ENCODE measurements around the gene PPP1R15A. TPM values are rescaled to one million over a fixed set of nuclear protein-coding genes. Genes with fewer than 3 reads are reported as not detected.
"Not testable (repeated sequence)": the region's sequence is repeated elsewhere in the genome, so short reads cannot be mapped to it uniquely, and the experiment has no call there.

The PPP1R15A gene
- total RNA-seq, 4 donors from 2014 or later = 53.9 to 70.0 (median 60.9) TPM

GRCh38 chr19:48887861-48888612, 15.8 kb downstream of the PPP1R15A start:
- H3K4me3 ChIP-seq = no peak overlapping the region
- no peaks in the 10 kb centered on the region for H3K27me3 ChIP-seq
- H3K27ac ChIP-seq = no peak overlapping the region
- 84% methylated on average over 13 of the region's 21 CpGs; no CpG with 5 or more reads in 1 of the 2 donors for WGBS, 2 donors (ENCODE audit: low coverage in 1 of 2)
- ATAC-seq = no peak
- H3K36me3 ChIP-seq = no peaks in the 10 kb centered on the region
- TF ChIP-seq EP300 (IDR thresholded peaks at IDR 0.05) (no peak), POLR2A (IDR thresholded peaks at IDR 0.05) (no peak), POLR2AphosphoS5 (IDR thresholded peaks at IDR 0.05) (no peak), CTCF (IDR thresholded peaks at IDR 0.05) (no peak)
- no peaks in the 10 kb centered on the region for H3K4me1 ChIP-seq
- no peaks in the 10 kb centered on the region for H3K9me3 ChIP-seq

GRCh38 chr19:48889496-48889895, 17.3 kb downstream of the PPP1R15A start:
- H3K27ac ChIP-seq, H3K4me1 ChIP-seq, H3K27me3 ChIP-seq, H3K4me3 ChIP-seq, H3K9me3 ChIP-seq, H3K36me3 ChIP-seq, ATAC-seq: not testable (repeated sequence)
- WGBS, 2 donors (ENCODE audit: low coverage in 1 of 2) = 100% methylated on average over 1 of the region's 3 CpGs; no CpG with 5 or more reads in 1 of the 2 donors

- Histone ChIP-seq H3K9me3 (no peaks in the 10 kb centered on the region), H3K4me3 (no peak overlapping the region), H3K4me1 (peaks cover 0 to 4% (median 0%) of the 10 kb centered on the region in 3 donors), H3K27me3 (no peaks in the 10 kb centered on the region), H3K27ac (no peak overlapping the region), H3K36me3 (no peaks in the 10 kb centered on the region)
- TF ChIP-seq EP300 (IDR thresholded peaks at IDR 0.05) (no peak), CTCF (IDR thresholded peaks at IDR 0.05) (no peak), POLR2A (IDR thresholded peaks at IDR 0.05) (no peak), POLR2AphosphoS5 (IDR thresholded peaks at IDR 0.05) (no peak)
- WGBS, 2 donors (ENCODE audit: low coverage in 1 of 2) = 53 to 86% methylated on average over 2 to 3 of the region's 4 CpGs
- ATAC-seq = no peak
Observed at GRCh38 chr19:48890551-48890950, 18.3 kb downstream of the PPP1R15A start.

GRCh38 chr19:48895226-48895625, 23.0 kb downstream of the PPP1R15A start:
- H3K4me1 ChIP-seq = peaks cover 0 to 27% (median 7%) of the 10 kb centered on the region in 3 donors
- no peaks in the 10 kb centered on the region for H3K36me3 ChIP-seq
- WGBS, 2 donors (ENCODE audit: low coverage in 1 of 2) = 48 to 80% methylated on average over 1 to 3 of the region's 21 CpGs
- H3K27ac ChIP-seq = no peak overlapping the region
- H3K27me3 ChIP-seq = no peaks in the 10 kb centered on the region
- H3K9me3 ChIP-seq = no peaks in the 10 kb centered on the region
- ATAC-seq = no peak
- H3K4me3 ChIP-seq = peak overlapping the region in 1 of 2 donors; percentile 58
- TF ChIP-seq POLR2AphosphoS5 (IDR thresholded peaks at IDR 0.05) = no peak
- no peak for TF ChIP-seq CTCF (IDR thresholded peaks at IDR 0.05)
- TF ChIP-seq EP300 (IDR thresholded peaks at IDR 0.05) = no peak
- TF ChIP-seq POLR2A (IDR thresholded peaks at IDR 0.05) = no peak

- 0 to 13% methylated on average over 6 of the region's 25 CpGs for WGBS, 2 donors (ENCODE audit: low coverage in 1 of 2)
- TF ChIP-seq CTCF (IDR thresholded peaks at IDR 0.05) (no peak), POLR2A (IDR thresholded peaks at IDR 0.05) (peak in 1 of 2 donors; percentile 9), EP300 (IDR thresholded peaks at IDR 0.05) (no peak), POLR2AphosphoS5 (IDR thresholded peaks at IDR 0.05) (no peak)
- H3K27me3 ChIP-seq = no peaks in the 10 kb centered on the region
- H3K9me3 ChIP-seq = no peaks in the 10 kb centered on the region
- peak overlapping the region; percentile 16 to 90 (median 82) for H3K27ac ChIP-seq
- ATAC-seq = peak; percentile 44
- peak overlapping the region; percentile 30 to 58 for H3K4me3 ChIP-seq
- H3K36me3 ChIP-seq = no peaks in the 10 kb centered on the region
- peaks cover 0 to 36% (median 14%) of the 10 kb centered on the region in 3 donors for H3K4me1 ChIP-seq
Observed at GRCh38 chr19:48896191-48896720, 24.0 kb downstream of the PPP1R15A start.

Data from gastroesophageal sphincter (tissue), 4 donors.